IMR-90 (cell line): ENCODE results near the gene HOXB6. TPM values are rescaled to one million over a fixed set of nuclear protein-coding genes. Genes with fewer than 3 reads are reported as not detected.

ENCODE experiments used
- ATAC-seq: fragments of 200-7000 bp; cut with Tn5 transposase; 2 replicates; pipeline ENCODE4 v1.9.1; 2020; ENCODE audit warnings: low read depth, mild to moderate bottlenecking, moderate library complexity
- BruUV-seq: library from RNA; stranded (reverse); fragments of 400-500 nt; replicated peaks from 2 replicates; lab custom pipeline; 2021; lab: Mats Ljungman, UMichigan
- CTCF ChIA-PET: fragments of 300-600 bp; formaldehyde crosslinking; extraction: SDS; loops from one replicate; lab custom pipeline; 2021; ENCODE audit warnings: antibody characterized with exemption; lab: Yijun Ruan, JAX
- POLR2A ChIA-PET: fragments of 300-600 bp; sonication (Branson Sonifier 250); formaldehyde crosslinking; loops from one replicate; lab custom pipeline; 2022; ENCODE audit warnings: antibody characterized with exemption; ENCODE audit not compliant: unreplicated experiment; lab: Charles Lee
- DNase-seq: peaks from one replicate; pipeline ENCODE4 v3.0.0; 2013
- H2AFZ ChIP-seq: replicated peaks from 2 replicates; pipeline ENCODE3; 2013; ENCODE audit warnings: low read length, mild to moderate bottlenecking; ENCODE audit not compliant: poor library complexity
- H2AK5ac ChIP-seq: 2 replicates; pipeline ENCODE4 v1.6.1; 2013; ENCODE audit warnings: low read depth, low read length, inconsistent platforms
- H2AK9ac ChIP-seq: replicated peaks from 2 replicates; pipeline ENCODE3; 2013; ENCODE audit warnings: mild to moderate bottlenecking, low read depth, low read length, moderate library complexity; ENCODE audit not compliant: poor library complexity
- H2BK120ac ChIP-seq: 2 replicates; pipeline ENCODE4 v1.6.1; 2013; ENCODE audit warnings: low read depth, low read length, inconsistent platforms
- H2BK15ac ChIP-seq: 3 replicates; pipeline ENCODE4 v1.6.1; 2013; ENCODE audit warnings: low read depth, low read length, inconsistent platforms
- H2BK20ac ChIP-seq: 2 replicates; pipeline ENCODE4 v1.6.1; 2013; ENCODE audit warnings: low read depth, mild to moderate bottlenecking, inconsistent platforms, low read length, moderate library complexity
- H2BK5ac ChIP-seq: 2 replicates; pipeline ENCODE4 v1.6.1; 2013; ENCODE audit warnings: mild to moderate bottlenecking, low read depth, low read length, inconsistent platforms; ENCODE audit not compliant: poor library complexity, severe bottlenecking
- H3K14ac ChIP-seq: replicated peaks from 2 replicates; pipeline ENCODE4 v1.6.1; 2013; ENCODE audit warnings: low read depth, low read length, inconsistent platforms
- H3K18ac ChIP-seq: 2 replicates; pipeline ENCODE4 v1.6.1; 2013; ENCODE audit warnings: low read depth, low read length, control low read depth
- H3K23ac ChIP-seq: 2 replicates; pipeline ENCODE4 v1.6.1; 2013; ENCODE audit warnings: low read depth, low read length, inconsistent platforms
- H3K27ac ChIP-seq: 2 replicates; pipeline ENCODE4 v1.5.1; 2013; ENCODE audit warnings: mild to moderate bottlenecking, control low read depth, low read length; ENCODE audit not compliant: insufficient read depth
- H3K27me3 ChIP-seq: 2 replicates; pipeline ENCODE4 v1.6.1; 2013; ENCODE audit warnings: low read length; ENCODE audit not compliant: control insufficient read depth, insufficient read depth
- H3K36me3 ChIP-seq: 2 replicates; pipeline ENCODE4 v1.6.1; 2013; ENCODE audit warnings: low read length, mixed read lengths; ENCODE audit not compliant: control insufficient read depth, insufficient read depth
- H3K4ac ChIP-seq: 2 replicates; pipeline ENCODE4 v1.6.1; 2013; ENCODE audit warnings: low read depth, low read length, inconsistent platforms
- H3K4me1 ChIP-seq: 2 replicates; pipeline ENCODE4 v1.6.1; 2013; ENCODE audit warnings: low read length, mixed read lengths; ENCODE audit not compliant: control insufficient read depth, insufficient read depth
- H3K4me2 ChIP-seq: 2 replicates; pipeline ENCODE4 v1.6.1; 2013; ENCODE audit warnings: low read depth, mild to moderate bottlenecking, control low read depth, low read length, moderate library complexity
- H3K4me3 ChIP-seq: 2 replicates; pipeline ENCODE4 v1.5.1; 2013; ENCODE audit warnings: low read depth, mild to moderate bottlenecking, control low read depth, low read length, moderate library complexity; ENCODE audit not compliant: insufficient read depth
- H3K56ac ChIP-seq: 2 replicates; pipeline ENCODE4 v1.6.1; 2013; ENCODE audit warnings: low read length, inconsistent platforms; ENCODE audit not compliant: insufficient read depth; ENCODE audit errors: extremely low read depth
- H3K79me1 ChIP-seq, 2 experiments: 2 replicates each; pipeline ENCODE4 v1.6.1; 2013; ENCODE audit warnings: low read length in 2 of 2, inconsistent platforms in 1 of 2, low read depth in 1 of 2
- H3K9ac ChIP-seq: 2 replicates; pipeline ENCODE4 v1.6.1; 2013; ENCODE audit warnings: low read depth, low read length, control low read depth
- H3K9me1 ChIP-seq: 2 replicates; pipeline ENCODE4 v1.6.1; 2013; ENCODE audit warnings: low read length, inconsistent platforms; ENCODE audit not compliant: insufficient read depth
- H3K9me3 ChIP-seq: 2 replicates; pipeline ENCODE4 v1.6.1; 2013; ENCODE audit warnings: low read length; ENCODE audit not compliant: control insufficient read depth, insufficient read depth
- H4K20me1 ChIP-seq: 2 replicates; pipeline ENCODE4 v1.6.1; 2013; ENCODE audit warnings: low read length, inconsistent platforms; ENCODE audit not compliant: insufficient read depth
- H4K5ac ChIP-seq: 2 replicates; pipeline ENCODE4 v1.6.1; 2013; ENCODE audit warnings: mild to moderate bottlenecking, low read depth, low read length, control low read depth
- H4K8ac ChIP-seq, 2 experiments: 2 replicates each; pipeline ENCODE4 v1.6.1; 2013; ENCODE audit warnings: low read depth in 2 of 2, low read length in 2 of 2, control low read depth in 1 of 2, inconsistent platforms in 1 of 2
- H4K91ac ChIP-seq: 2 replicates; pipeline ENCODE4 v1.6.1; 2013; ENCODE audit warnings: low read depth, low read length, inconsistent platforms; ENCODE audit not compliant: insufficient read depth
- BHLHE40 ChIP-seq: fragments of 150-350 bp; IDR thresholded peaks from 2 replicates; pipeline ENCODE4 v1.6.1; 2016; ENCODE audit warnings: mild to moderate bottlenecking, low read depth, low read length
- CHD1 ChIP-seq: IDR thresholded peaks from 2 replicates; pipeline ENCODE4 v1.6.1; 2012; ENCODE audit warnings: low read depth, low read length, improper control_type of control experiment
- FOS ChIP-seq: fragments of 150-350 bp; IDR thresholded peaks from 2 replicates; pipeline ENCODE4 v1.6.1; 2016; ENCODE audit warnings: low read depth, low read length
- NFE2L2 ChIP-seq: fragments of 150-350 bp; IDR thresholded peaks from 2 replicates; pipeline ENCODE4 v1.6.1; 2016; ENCODE audit warnings: low read depth, mild to moderate bottlenecking, low read length
- RCOR1 ChIP-seq: IDR thresholded peaks from 2 replicates; pipeline ENCODE4 v1.6.1; 2012; ENCODE audit warnings: mild to moderate bottlenecking, low read length, improper control_type of control experiment; ENCODE audit not compliant: insufficient replicate concordance
- SMC3 ChIP-seq: fragments of 150-350 bp; IDR thresholded peaks from 2 replicates; pipeline ENCODE4 v1.6.1; 2016; ENCODE audit warnings: low read depth, mild to moderate bottlenecking, antibody characterized with exemption, low read length, moderate library complexity
- WGBS, 2 experiments: methylation state at CpG; one replicate each; pipeline versions ENCODE4 v1.1.5 to v1.1.7; 2013; ENCODE audit warnings: missing lambda C conversion rate in 2 of 2; ENCODE audit not compliant: insufficient read length in 1 of 2; ENCODE audit errors: extremely low coverage in 2 of 2; 5-methylcytosine and 5-hydroxymethylcytosine counted together
- dilution Hi-C: fragments of 300-500 bp; cut with HindIII; formaldehyde crosslinking; loops from one replicate; pipeline ENCODE4 v1.14.3; 2018; ENCODE audit warnings: low sequenced_read_pairs; ENCODE audit not compliant: unreplicated experiment
- in situ Hi-C: fragments of 300-500 bp; cut with MboI; formaldehyde crosslinking; loops from 3 replicates; pipeline ENCODE4 v1.14.3; 2019; ENCODE audit warnings: low sequenced_read_pairs, inconsistent platforms, mixed read lengths
- intact Hi-C: fragments of 100-400 bp; cut with micrococcal nuclease; formaldehyde crosslinking; loops from 2 replicates; pipeline ENCODE4 v1.10.0; 2022
- polyA plus RNA-seq, 3 experiments: library from polyadenylated mRNA; depleted of rRNA; stranded (reverse); fragments of >200 nt; gene quantifications; 2 replicates each; pipeline ENCODE4 v1.2.3, GENCODE V29; 2012; ENCODE audit warnings: low replicate concordance in 1 of 3
- total RNA-seq: library from RNA; depleted of rRNA; stranded (reverse); fragments of >200 nt; gene quantifications from 2 replicates; pipeline ENCODE4 v1.2.3, GENCODE V29; 2012
- TF ChIP-seq, protein P1 (sequence below): fragments of 150-350 bp; IDR thresholded peaks from 2 replicates; pipeline ENCODE4 v1.6.1; 2017; ENCODE audit warnings: mild to moderate bottlenecking, antibody characterized with exemption, low read length, low read depth

HOXB6 gene
- total and polyA plus RNA-seq, 2 of the 4 experiments (the other 2 are of a cell fraction), result 11.1 to 42.2 TPM

DNA sequence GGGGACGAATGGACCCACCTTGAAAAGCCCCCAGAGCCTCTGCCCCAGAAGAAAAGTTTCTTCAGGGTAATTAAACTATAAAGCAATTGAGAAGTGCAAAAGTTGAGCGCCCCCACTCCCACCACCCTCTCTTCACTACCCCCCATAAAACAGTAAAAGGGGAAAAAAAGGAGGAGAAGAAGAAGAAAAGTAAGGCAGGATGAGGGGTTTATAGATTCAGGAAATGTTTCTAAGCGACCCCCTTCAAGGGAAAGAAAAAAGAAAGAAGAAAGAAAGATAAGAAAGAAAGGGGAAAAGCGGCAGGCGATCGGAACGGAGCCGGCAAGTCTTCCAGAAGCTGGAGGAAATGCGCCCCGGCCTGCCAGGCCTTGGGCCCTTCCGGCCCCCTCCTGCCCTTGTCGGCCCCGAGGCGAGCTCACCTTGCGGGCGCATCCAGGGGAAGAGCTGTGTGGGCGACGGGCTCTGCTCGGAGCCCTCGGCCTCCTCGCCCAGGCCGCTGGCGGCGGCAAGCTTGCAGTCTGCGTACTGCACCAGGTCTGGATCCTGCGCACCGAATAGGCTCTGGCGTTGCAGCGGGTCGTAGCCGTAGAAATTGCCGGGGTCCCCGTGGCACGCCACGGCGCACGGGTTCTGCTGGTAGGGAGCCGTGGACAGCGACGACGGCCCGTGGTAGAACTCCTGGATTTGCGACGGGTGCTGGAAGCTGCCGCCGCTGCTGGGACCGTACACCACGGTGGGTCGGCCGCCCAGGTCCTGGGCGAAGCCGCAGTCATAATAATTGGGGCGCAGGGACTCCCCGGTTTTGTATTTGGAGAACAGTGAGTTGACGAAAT lies 9.3 kb upstream of the HOXB6 start:
- Histone ChIP-seq H3K56ac (0 out of 2 replicates have a peak overlapping the region, but pooled peaks have one; percentile 9), H3K27ac (peak overlapping the region; percentile 94), H4K8ac (no peak overlapping the region), H2AFZ (peak overlapping the region; percentile 78), H3K9ac (peak overlapping the region; percentile 63), H2AK9ac (peak overlapping the region; percentile 57), H3K23ac (no peak overlapping the region), H3K4me1 (peaks cover 11% of the 10 kb centered on the region), H3K18ac (no peak overlapping the region; the same call in 1 of the 2 replicates), H4K20me1 (peaks cover 4% of the 10 kb centered on the region; the same call in 1 of the 2 replicates), H3K9me1 (0 out of 2 replicates have a peak, but pooled peaks cover 3% of the 10 kb centered on the region), H3K27me3 (peaks cover 36% of the 10 kb centered on the region), H3K4me3 (peak overlapping the region; percentile 52), H2BK15ac (no peak overlapping the region), H3K14ac (no peak overlapping the region), H4K5ac (no peak overlapping the region), H2BK5ac (peak overlapping the region; percentile 27), H3K36me3 (no peaks in the 10 kb centered on the region), H3K4me2 (peak overlapping the region; percentile 73), H3K4ac (no peak overlapping the region), H2BK20ac (no peak overlapping the region), H3K79me1 (peaks cover 9 to 27% of the 10 kb centered on the region in 2 experiments; a peak in 3 of 4 replicates), H3K9me3 (no peaks in the 10 kb centered on the region), H2AK5ac (no peak overlapping the region), H2BK120ac (no peak overlapping the region; the same call in 1 of the 2 replicates), H4K91ac (no peak overlapping the region)
- ATAC-seq (no peak), DNase-seq (peak; percentile 31)
- dilution Hi-C loops, result no loop called here
- BruUV-seq, result no TSS peak
- ChIA-PET CTCF (interaction anchor here (0.6 to 1.4 kb wide), 5 partner anchors 9 to 355 kb away, joined by 3 to 6 read pairs (median 4); no protein-coding TSS in a partner anchor), POLR2A (interaction anchor here (0.6 to 1.4 kb wide), 3 partner anchors 17 to 26 kb away, joined by 3 to 4 read pairs (median 4); no protein-coding TSS in a partner anchor)
- intact Hi-C loops, result no loop called here
- WGBS, 2 experiments, result 42% methylated on average over 39 of the region's 55 CpGs; no CpG with 5 or more reads in 1 of the 2 experiments
- in situ Hi-C loops, result no loop called here
- TF ChIP-seq BHLHE40 (no peak), SMC3 (no peak), FOS (no peak), RCOR1 (no peak), CHD1 (no peak), NFE2L2 (no peak)
- TF ChIP-seq, protein P1, sequence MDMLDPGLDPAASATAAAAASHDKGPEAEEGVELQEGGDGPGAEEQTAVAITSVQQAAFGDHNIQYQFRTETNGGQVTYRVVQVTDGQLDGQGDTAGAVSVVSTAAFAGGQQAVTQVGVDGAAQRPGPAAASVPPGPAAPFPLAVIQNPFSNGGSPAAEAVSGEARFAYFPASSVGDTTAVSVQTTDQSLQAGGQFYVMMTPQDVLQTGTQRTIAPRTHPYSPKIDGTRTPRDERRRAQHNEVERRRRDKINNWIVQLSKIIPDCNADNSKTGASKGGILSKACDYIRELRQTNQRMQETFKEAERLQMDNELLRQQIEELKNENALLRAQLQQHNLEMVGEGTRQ, result no peak
